Aorta (tissue), 5 donors: ENCODE data around the gene LITAF. TPM values are rescaled to one million over a fixed set of nuclear protein-coding genes. Genes with fewer than 3 reads are reported as not detected.

Source experiments
- ATAC-seq: fragments of 200-7000 bp; cut with Tn5 transposase; one replicate; pipeline ENCODE4 v1.9.1; 2022; ENCODE audit warnings: moderate library complexity; ENCODE audit not compliant: low FRiP score
- DNase-seq, 2 donors: peaks; one replicate each; pipeline ENCODE4 v3.0.0-alpha.2; 2020
- H3K27ac ChIP-seq, 2 donors: one replicate each; pipeline ENCODE4 v1.5.1; 2013; ENCODE audit warnings: low read length in 2 of 2, mild to moderate bottlenecking in 2 of 2, moderate library complexity in 2 of 2, control low read depth in 1 of 2, inconsistent platforms in 1 of 2, low read depth in 1 of 2
- H3K27me3 ChIP-seq, 2 donors: one replicate each; pipeline ENCODE4 v1.6.1; 2013; ENCODE audit warnings: control low read depth in 1 of 2, low read length in 1 of 2, mild to moderate bottlenecking in 1 of 2, moderate library complexity in 1 of 2; ENCODE audit not compliant: insufficient read depth in 2 of 2, control insufficient read depth in 1 of 2
- H3K36me3 ChIP-seq, 2 donors: one replicate each; pipeline ENCODE4 v1.6.1; 2013; ENCODE audit warnings: control low read depth in 1 of 2, low read length in 1 of 2, mild to moderate bottlenecking in 1 of 2; ENCODE audit not compliant: insufficient read depth in 2 of 2, control insufficient read depth in 1 of 2
- H3K4me1 ChIP-seq, 2 donors: one replicate each; pipeline ENCODE4 v1.6.1; 2013; ENCODE audit warnings: low read length in 2 of 2, control low read depth in 1 of 2, mild to moderate bottlenecking in 1 of 2, moderate library complexity in 1 of 2; ENCODE audit not compliant: insufficient read depth in 2 of 2, control insufficient read depth in 1 of 2
- H3K4me3 ChIP-seq, 2 donors: one replicate each; pipeline ENCODE4 v1.5.1; 2013; ENCODE audit warnings: low read length in 2 of 2, control low read depth in 1 of 2, mild to moderate bottlenecking in 1 of 2
- H3K9me3 ChIP-seq: one replicate; pipeline ENCODE4 v1.6.1; 2013; ENCODE audit warnings: mild to moderate bottlenecking, low read length; ENCODE audit not compliant: control insufficient read depth
- WGBS, 2 donors: extraction: QIAGEN DNeasy Blood & Tissue Kit; methylation state at CpG; one replicate each; pipeline ENCODE4 v1.1.7; 2013; 5-methylcytosine and 5-hydroxymethylcytosine counted together
- intact Hi-C, 2 donors: fragments of 100-400 bp; cut with DNase I; formaldehyde crosslinking; loops; one replicate each; pipeline versions ENCODE4 v1.14.2 to v1.15.0; 2022
- polyA plus RNA-seq, 2 donors: library from polyadenylated mRNA; stranded (reverse); fragments of 200-250 nt; gene quantifications; one replicate each; pipeline ENCODE4 v1.2.3, GENCODE V29; 2013
- total RNA-seq, 2 donors: library from RNA; stranded (reverse); fragmentation: NEBNext Ultra II Directional; extraction: Animal tissue kit (Norgen Biotek cat#: 25700); gene quantifications; one replicate each; pipeline ENCODE4 v1.2.1, GENCODE V29; 2021
- donor health status: healthy with polysubstance abuse.
- donor health status: Bipolar disorder and iron deficiency.
- donor health status: DM: no; HTN: no; CAD: no.
- donor health status: DM: no; HTN: no; CAD: no.
- donor health status: DM: yes; HTN: yes; CAD: no.

Gene LITAF
- total and polyA plus RNA-seq, 4 donors = 83.1 to 157 (median 141) TPM

DNA sequence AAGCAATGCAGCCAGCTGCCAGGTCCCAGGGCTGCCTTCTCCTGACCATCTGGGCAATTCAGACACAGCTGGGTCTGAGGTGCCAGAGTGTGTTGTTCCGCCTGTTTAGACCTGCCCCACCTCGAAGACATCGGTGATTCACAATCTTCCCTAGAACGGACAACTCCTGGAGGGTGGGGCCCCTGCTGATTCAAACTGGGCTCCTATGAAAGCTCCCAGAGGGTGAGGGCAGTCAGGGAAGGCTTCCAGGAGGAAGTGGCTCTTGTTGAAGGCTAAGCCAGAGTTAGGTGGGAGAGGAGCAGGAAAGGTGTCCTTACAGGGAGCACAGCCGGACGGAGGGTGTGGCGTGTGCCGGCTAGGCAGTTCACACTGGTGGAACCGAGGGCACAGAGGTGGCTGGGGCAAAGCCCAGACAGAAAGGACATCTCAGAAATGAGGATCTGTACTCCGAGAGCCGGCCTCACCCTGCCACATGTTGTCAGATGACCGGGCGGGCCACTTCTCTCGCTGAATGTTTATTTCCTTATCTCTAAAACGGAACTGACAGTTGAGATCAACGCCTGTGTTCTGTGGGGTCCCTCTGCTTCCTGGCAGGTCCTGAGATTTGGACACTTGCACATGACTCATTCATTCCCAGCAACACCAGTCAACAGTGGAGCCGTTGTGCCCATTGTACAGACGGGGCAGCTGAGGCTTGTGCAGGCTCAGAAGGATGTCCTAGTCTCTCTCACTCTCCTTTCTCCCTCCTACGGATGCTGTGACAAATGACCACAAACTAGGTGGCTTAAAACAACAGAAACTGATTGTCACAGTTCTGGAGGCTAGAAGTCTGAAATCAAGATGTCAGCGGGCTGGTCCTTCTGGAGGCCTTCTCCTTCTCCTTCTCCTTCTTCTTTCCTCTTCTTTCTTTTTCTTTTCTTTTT is 26.9 kb upstream of the LITAF start:
- ATAC-seq (peak; percentile 31), DNase-seq (peak in 1 of 2 donors; percentile 89)
- intact Hi-C loops = no loop called here
- Histone ChIP-seq H3K4me3 (no peak overlapping the region), H3K36me3 (no peaks in the 10 kb centered on the region), H3K4me1 (no peaks in the 10 kb centered on the region), H3K27ac (no peak overlapping the region), H3K27me3 (no peaks in the 10 kb centered on the region), H3K9me3 (no peaks in the 10 kb centered on the region)
- WGBS, 2 donors = 82 to 84% methylated on average over 20 of the region's 20 CpGs

DNA sequence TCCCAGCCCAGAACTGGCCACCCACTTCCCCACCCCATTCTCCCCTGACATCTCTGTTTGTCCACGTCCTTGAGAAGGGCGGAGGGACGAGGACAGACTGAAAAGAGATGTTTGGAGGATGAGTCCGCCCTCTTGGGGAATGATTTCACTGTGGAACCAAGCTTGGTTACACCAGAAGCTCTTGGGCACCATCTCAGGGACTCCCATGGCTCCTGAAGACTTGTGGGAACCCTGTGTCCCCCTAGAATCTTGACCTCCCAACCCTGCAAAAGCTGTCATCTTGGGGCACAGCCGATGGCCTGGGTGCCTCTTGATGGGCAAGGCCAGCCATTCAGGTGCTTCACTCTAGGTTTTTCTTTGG is 25.9 kb upstream of the LITAF start:
- no peaks in the 10 kb centered on the region for H3K36me3 ChIP-seq
- no peak overlapping the region for H3K4me3 ChIP-seq
- no peak overlapping the region for H3K27ac ChIP-seq
- no peaks in the 10 kb centered on the region for H3K27me3 ChIP-seq
- 82 to 87% methylated on average over 5 of the region's 5 CpGs for WGBS, 2 donors
- ATAC-seq (peak; percentile 30), DNase-seq (no peak)
- H3K9me3 ChIP-seq = no peaks in the 10 kb centered on the region
- intact Hi-C loops = no loop called here
- no peaks in the 10 kb centered on the region for H3K4me1 ChIP-seq

DNA sequence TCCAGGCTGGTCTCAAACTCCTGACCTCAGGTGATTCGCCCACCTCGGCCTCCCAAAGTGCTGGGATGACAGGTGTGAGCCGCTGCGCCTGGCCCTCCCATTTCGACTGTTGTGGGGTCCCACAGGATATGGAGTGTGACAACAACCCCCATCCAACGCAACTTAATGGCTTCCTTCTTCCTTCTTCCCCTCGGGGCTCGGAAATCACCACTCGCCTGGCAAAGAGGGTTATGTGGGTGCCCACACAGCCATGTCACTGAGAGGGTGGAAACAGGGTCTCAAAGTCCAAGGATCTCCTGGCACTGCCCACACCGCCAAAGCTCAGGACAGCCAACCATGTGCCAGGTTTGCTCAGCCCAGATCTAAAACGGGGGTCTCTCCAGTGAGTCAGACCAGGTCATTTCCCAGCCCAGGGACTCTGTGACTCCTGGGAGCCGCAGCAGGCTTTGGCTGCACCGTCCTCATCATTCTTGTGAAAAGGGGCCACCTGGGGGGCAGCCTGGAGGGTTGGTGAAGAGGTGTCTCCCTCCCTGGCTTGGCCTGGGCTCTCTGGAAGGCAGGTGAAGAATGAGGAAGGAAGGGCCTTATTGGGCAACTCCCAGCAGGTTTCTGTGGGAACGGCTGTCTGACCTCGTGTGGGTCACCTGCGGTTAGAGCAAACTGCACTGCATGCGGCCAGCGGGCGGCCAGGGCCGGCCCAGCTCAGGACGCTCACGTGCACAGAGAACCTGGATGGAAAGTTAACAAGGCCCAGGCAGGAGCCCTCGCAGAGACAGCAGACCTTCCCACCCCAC is 25.3 kb upstream of the LITAF start:
- Histone ChIP-seq H3K36me3 (no peaks in the 10 kb centered on the region), H3K4me1 (no peaks in the 10 kb centered on the region), H3K9me3 (no peaks in the 10 kb centered on the region), H3K27me3 (no peaks in the 10 kb centered on the region), H3K27ac (no peak overlapping the region), H3K4me3 (no peak overlapping the region)
- ATAC-seq (peak; percentile 50), DNase-seq (peak in 1 of 2 donors; percentile 68)
- 89 to 92% methylated on average over 23 of the region's 23 CpGs for WGBS, 2 donors
- intact Hi-C loops = no loop called here

DNA sequence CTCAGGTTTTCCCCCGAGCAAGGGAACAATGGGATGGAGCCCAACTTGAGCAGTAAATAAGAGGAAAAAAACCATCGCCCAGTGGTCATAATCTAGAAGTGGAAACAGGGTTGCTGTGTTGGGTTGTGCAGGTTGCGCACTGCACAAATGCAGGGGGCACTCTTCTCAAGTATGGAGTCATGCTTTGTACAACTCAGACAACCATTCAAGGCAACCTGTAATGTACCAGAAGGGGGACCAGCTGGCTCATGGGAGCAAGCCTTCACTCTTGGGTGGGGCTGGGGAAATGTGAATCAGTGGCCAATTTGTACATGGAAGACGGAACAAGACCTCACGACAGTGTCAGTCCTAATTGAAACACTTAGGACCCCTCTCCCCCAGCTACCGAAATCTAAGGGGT is 23.9 kb upstream of the LITAF start:
- H3K36me3 ChIP-seq = no peaks in the 10 kb centered on the region
- H3K27me3 ChIP-seq = no peaks in the 10 kb centered on the region
- peak; percentile 46 for ATAC-seq
- H3K4me1 ChIP-seq = no peaks in the 10 kb centered on the region
- H3K27ac ChIP-seq = no peak overlapping the region
- H3K9me3 ChIP-seq = no peaks in the 10 kb centered on the region
- intact Hi-C loops = no loop called here
- WGBS, 2 donors = 68 to 74% methylated on average over 6 of the region's 6 CpGs
- no peak for DNase-seq
- no peak overlapping the region for H3K4me3 ChIP-seq

DNA sequence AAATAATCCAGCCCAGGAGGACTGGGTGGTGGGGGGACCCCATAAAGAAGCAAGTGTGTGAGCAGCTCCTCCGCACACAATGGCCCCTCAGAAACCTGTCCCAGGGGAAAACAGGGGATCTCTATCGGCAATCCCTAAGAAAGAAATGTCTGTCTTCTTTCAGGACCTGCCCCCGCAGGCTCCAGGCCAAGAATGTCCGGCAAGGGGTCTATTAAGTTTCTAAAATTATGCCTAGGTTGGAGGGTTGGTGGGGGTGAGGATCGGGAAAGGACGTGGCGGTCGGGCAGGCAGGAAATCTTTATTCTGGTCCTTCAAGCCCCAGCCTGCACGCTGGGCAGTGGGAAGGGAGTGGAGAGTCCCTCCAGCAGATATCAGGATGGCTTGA is 23.4 kb upstream of the LITAF start:
- WGBS, 2 donors = 33 to 37% methylated on average over 9 of the region's 9 CpGs
- no peaks in the 10 kb centered on the region for H3K9me3 ChIP-seq
- no peak for DNase-seq
- H3K36me3 ChIP-seq = no peaks in the 10 kb centered on the region
- no peak overlapping the region for H3K4me3 ChIP-seq
- intact Hi-C loops = no loop called here
- no peaks in the 10 kb centered on the region for H3K4me1 ChIP-seq
- H3K27ac ChIP-seq = no peak overlapping the region
- no peaks in the 10 kb centered on the region for H3K27me3 ChIP-seq
- ATAC-seq = no peak

- no peak for DNase-seq
- intact Hi-C loops = no loop called here
- Histone ChIP-seq H3K27me3 (no peaks in the 10 kb centered on the region), H3K9me3 (no peaks in the 10 kb centered on the region), H3K4me1 (no peaks in the 10 kb centered on the region), H3K4me3 (no peak overlapping the region), H3K27ac (no peak overlapping the region), H3K36me3 (no peaks in the 10 kb centered on the region)
- WGBS, 2 donors = 80 to 81% methylated on average over 14 of the region's 14 CpGs
- ATAC-seq = no peak
These were observed 22.9 kb upstream of the LITAF start for GRCh38 chr16:11609474-11610120.

DNA sequence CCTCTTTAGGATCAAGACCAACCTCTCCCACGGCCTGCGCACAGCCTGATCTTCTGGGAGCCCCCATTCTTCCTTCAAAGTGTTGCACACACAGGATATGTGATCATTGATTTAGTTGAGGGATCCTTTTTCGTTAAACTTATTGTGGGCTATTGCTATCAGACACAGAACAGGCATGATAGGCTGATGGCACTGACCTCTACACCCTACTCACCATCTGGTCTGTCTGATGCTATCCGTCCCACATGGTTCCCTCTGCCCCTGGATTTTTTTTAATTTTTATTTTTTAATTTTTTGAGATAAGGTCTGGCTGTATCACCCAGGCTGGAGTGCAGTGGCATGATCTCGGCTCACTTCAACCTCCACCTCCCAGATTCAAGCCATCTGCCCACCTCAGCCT is 19.2 kb upstream of the LITAF start:
- H3K27me3 ChIP-seq = no peaks in the 10 kb centered on the region
- H3K4me3 ChIP-seq = no peak overlapping the region
- DNase-seq (peak in 1 of 2 donors; percentile 21), ATAC-seq (no peak)
- no peak overlapping the region for H3K27ac ChIP-seq
- no peaks in the 10 kb centered on the region for H3K36me3 ChIP-seq
- WGBS, 2 donors = 96 to 100% methylated on average over 5 of the region's 5 CpGs
- H3K4me1 ChIP-seq = no peaks in the 10 kb centered on the region
- H3K9me3 ChIP-seq = no peaks in the 10 kb centered on the region
- intact Hi-C loops = no loop called here

DNA sequence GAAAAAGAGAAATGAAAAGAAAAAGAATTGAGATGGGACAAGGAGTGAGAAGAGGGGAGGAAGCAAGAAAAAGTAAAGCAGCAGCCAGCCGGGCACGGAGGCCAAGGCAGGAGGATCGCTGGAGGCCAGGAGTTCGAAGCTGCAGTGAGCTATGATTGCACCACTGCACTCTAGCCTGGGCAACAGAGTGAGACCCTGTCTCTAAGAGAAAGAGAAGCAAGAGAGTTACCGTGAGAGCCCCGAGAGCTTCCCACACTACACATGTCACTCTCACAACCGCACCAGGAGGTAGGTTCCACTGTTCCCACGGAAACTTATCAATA is 18.8 kb upstream of the LITAF start:
- 94 to 98% methylated on average over 8 of the region's 8 CpGs for WGBS, 2 donors
- no peaks in the 10 kb centered on the region for H3K9me3 ChIP-seq
- no peaks in the 10 kb centered on the region for H3K36me3 ChIP-seq
- no peak for ATAC-seq
- H3K4me3 ChIP-seq = no peak overlapping the region
- intact Hi-C loops = no loop called here
- DNase-seq = peak in 1 of 2 donors; percentile 60
- H3K27ac ChIP-seq = no peak overlapping the region
- H3K4me1 ChIP-seq = no peaks in the 10 kb centered on the region
- no peaks in the 10 kb centered on the region for H3K27me3 ChIP-seq
